Psoas muscle (tissue), 8 donors: Measurements from ENCODE around the gene INPP5F. TPM values are rescaled to one million over a fixed set of nuclear protein-coding genes. Genes with fewer than 3 reads are reported as not detected.

Experiments
- ATAC-seq, 4 donors: fragments of 200-7000 bp; cut with Tn5 transposase; one replicate each; pipeline ENCODE4 v1.9.1; 2020; ENCODE audit warnings: moderate library complexity in 3 of 4, mild to moderate bottlenecking in 2 of 4
- DNase-seq, 2 donors: peaks; one replicate each; pipeline ENCODE4 v3.0.0-alpha.2; 2020
- H3K27ac ChIP-seq: fragments of 200-600 bp; one replicate; pipeline ENCODE4 v1.8.0; 2022
- H3K27me3 ChIP-seq, 3 donors: fragments of 200-600 bp in 1 of 3; one replicate each; pipeline versions ENCODE4 v1.6.1 to v1.8.0; 2013 to 2022; ENCODE audit warnings: low read length in 2 of 3, mild to moderate bottlenecking in 2 of 3, moderate library complexity in 1 of 3; ENCODE audit not compliant: insufficient read depth in 3 of 3
- H3K36me3 ChIP-seq, 2 donors: fragments of 200-600 bp in 1 of 2; one replicate each; pipeline versions ENCODE4 v1.6.1 to v1.8.0; 2013 to 2022; ENCODE audit warnings: low read depth in 1 of 2, mild to moderate bottlenecking in 1 of 2, moderate library complexity in 1 of 2; ENCODE audit not compliant: insufficient read depth in 1 of 2
- H3K4me1 ChIP-seq: fragments of 200-600 bp; one replicate; pipeline ENCODE4 v1.8.0; 2022
- H3K4me3 ChIP-seq: fragments of 200-600 bp; one replicate; pipeline ENCODE4 v1.8.0; 2022; ENCODE audit warnings: mild to moderate bottlenecking
- H3K9me3 ChIP-seq: fragments of 200-600 bp; one replicate; pipeline ENCODE4 v1.8.0; 2022
- CTCF ChIP-seq: fragments of 200-600 bp; IDR thresholded peaks from one replicate; pipeline ENCODE4 v1.8.0; 2022; ENCODE audit warnings: antibody characterized with exemption
- WGBS, 3 donors: extraction: QIAGEN DNeasy Blood & Tissue Kit; methylation state at CpG; one replicate each; pipeline versions ENCODE4 v1.1.6 to v1.1.7; 2013; 5-methylcytosine and 5-hydroxymethylcytosine counted together
- intact Hi-C, 2 donors: fragments of 100-400 bp; cut with DNase I; formaldehyde crosslinking; loops; one replicate each; pipeline versions ENCODE4 v1.11.0 to v1.14.2; 2022
- polyA plus RNA-seq, 3 donors: library from polyadenylated mRNA; stranded (reverse); fragments of 200-250 nt; gene quantifications; one replicate each; pipeline ENCODE4 v1.2.3, GENCODE V29; 2013
- total RNA-seq, 4 donors: library from RNA; stranded (reverse); fragmentation: NEBNext Ultra II Directional in 2 of 4; extraction: Animal tissue kit (Norgen Biotek cat#: 25700) in 2 of 4; gene quantifications; one replicate each; pipeline versions ENCODE4 v1.2.1 to v1.2.4, GENCODE V29; 2021 to 2023
- donor health status: healthy with polysubstance abuse.
- donor health status: DM: no; HTN: no; CAD: no; lungs with moderate emphysema.
- donor health status: Bipolar disorder and iron deficiency.
- donor health status: healthy.
- donor health status: DM: yes; HTN: yes; CAD: no.
- donor health status: DM: no; HTN: no; CAD: no.
- donor health status: DM: no; HTN: no; CAD: no.
- donor health status: DM: yes; HTN: yes; CAD: no.

Gene INPP5F
- total and polyA plus RNA-seq, 7 donors: 6.0 to 12.3 (median 10.0) TPM

GRCh38 chr10:119724593-119725516 lies 995 bp upstream of the INPP5F start:
- WGBS, 3 donors: 13 to 20% (median 16%) methylated on average over 21 of the region's 21 CpGs
- H3K27ac ChIP-seq: peak overlapping the region; percentile 98
- H3K36me3 ChIP-seq: no peaks in the 10 kb centered on the region
- DNase-seq (no peak), ATAC-seq (peak; percentile 4 to 23 (median 12))
- H3K9me3 ChIP-seq: no peaks in the 10 kb centered on the region
- intact Hi-C loops: loop anchor here (1.0 to 5.0 kb wide), 3 partner anchors 38 to 118 kb away; no protein-coding TSS in a partner anchor
- H3K27me3 ChIP-seq: no peaks in the 10 kb centered on the region
- peak overlapping the region; percentile 88 for H3K4me3 ChIP-seq
- no peak for TF ChIP-seq CTCF
- H3K4me1 ChIP-seq: peaks cover 18% of the 10 kb centered on the region

- peaks cover 18% of the 10 kb centered on the region for H3K4me1 ChIP-seq
- TF ChIP-seq CTCF: no peak
- H3K9me3 ChIP-seq: no peaks in the 10 kb centered on the region
- 0 to 1% (median 1%) methylated on average over 32 of the region's 32 CpGs for whole genome bisulfite sequencing, 3 donors
- H3K27ac ChIP-seq: peak overlapping the region; percentile 98
- DNase-seq: no peak
- H3K36me3 ChIP-seq: no peaks in the 10 kb centered on the region
- intact Hi-C loops: loop anchor here in 1 of 2 donors (1.0 to 5.0 kb wide), 2 partner anchors 39 to 118 kb away; no protein-coding TSS in a partner anchor
- H3K27me3 ChIP-seq: no peaks in the 10 kb centered on the region
- no peak for ATAC-seq
- H3K4me3 ChIP-seq: peak overlapping the region; percentile 88
Observed at GRCh38 chr10:119725517-119725827, 378 bp upstream of the INPP5F start.

GRCh38 chr10:119726676-119727261 lies 919 bp downstream of the INPP5F start:
- no peak for ATAC-seq
- H3K27ac ChIP-seq: peak overlapping the region; percentile 98
- DNase-seq: no peak
- intact Hi-C loops: loop anchor here in 1 of 2 donors (5.0 kb wide), 1 partner anchor 119 kb away; no protein-coding TSS in a partner anchor
- no peaks in the 10 kb centered on the region for H3K36me3 ChIP-seq
- no peak for TF ChIP-seq CTCF
- peak overlapping the region; percentile 88 for H3K4me3 ChIP-seq
- 48 to 53% (median 52%) methylated on average over 14 of the region's 14 CpGs for whole genome bisulfite sequencing, 3 donors
- H3K27me3 ChIP-seq: no peaks in the 10 kb centered on the region
- no peaks in the 10 kb centered on the region for H3K9me3 ChIP-seq
- peaks cover 18% of the 10 kb centered on the region for H3K4me1 ChIP-seq

GRCh38 chr10:119728172-119728800 lies 2.4 kb downstream of the INPP5F start:
- Histone ChIP-seq H3K4me1 (peaks cover 21% of the 10 kb centered on the region), H3K36me3 (no peaks in the 10 kb centered on the region), H3K4me3 (no peak overlapping the region), H3K27ac (no peak overlapping the region), H3K27me3 (no peaks in the 10 kb centered on the region), H3K9me3 (no peaks in the 10 kb centered on the region)
- DNase-seq: no peak
- 85 to 90% (median 88%) methylated on average over 3 of the region's 3 CpGs for WGBS, 3 donors
- no peak for ATAC-seq
- intact Hi-C loops: loop anchor here in 1 of 2 donors (5.0 kb wide), 1 partner anchor 121 kb away; no protein-coding TSS in a partner anchor
- TF ChIP-seq CTCF: no peak
